Colonic mucosa (tissue), 4 donors: ENCODE data around the gene DOCK10. TPM values are rescaled to one million over a fixed set of nuclear protein-coding genes. Genes with fewer than 3 reads are reported as not detected.

ENCODE experiments used
- DNase-seq: peaks from one replicate; pipeline ENCODE4 v3.0.0-alpha.2; 2020
- H3K27ac ChIP-seq: fragments of 200-600 bp; one replicate; pipeline ENCODE4 v1.8.0; 2021
- H3K27me3 ChIP-seq: fragments of 200-600 bp; one replicate; pipeline ENCODE4 v1.8.0; 2021
- H3K36me3 ChIP-seq: fragments of 200-600 bp; one replicate; pipeline ENCODE4 v1.8.0; 2021
- H3K4me1 ChIP-seq: fragments of 200-600 bp; one replicate; pipeline ENCODE4 v1.8.0; 2021; ENCODE audit warnings: mild to moderate bottlenecking
- H3K4me3 ChIP-seq: fragments of 200-600 bp; one replicate; pipeline ENCODE4 v1.8.0; 2021
- H3K9ac ChIP-seq, 2 donors: one replicate each; pipeline ENCODE4 v1.7.0; 2013; ENCODE audit warnings: control low read depth in 2 of 2, low read depth in 2 of 2, low read length in 2 of 2
- H3K9me3 ChIP-seq: fragments of 200-600 bp; one replicate; pipeline ENCODE4 v1.8.0; 2021
- CTCF ChIP-seq: fragments of 200-600 bp; IDR thresholded peaks from one replicate; pipeline ENCODE4 v1.8.0; 2022; ENCODE audit warnings: antibody characterized with exemption, mild to moderate bottlenecking
- intact Hi-C: fragments of 100-400 bp; cut with DNase I; formaldehyde crosslinking; loops from one replicate; pipeline ENCODE4 v1.14.1; 2022
- total RNA-seq, 2 donors: library from RNA; stranded (reverse); fragmentation: NEBNext Ultra II Directional in 1 of 2; extraction: Animal tissue kit (Norgen Biotek cat#: 25700) in 1 of 2; gene quantifications; one replicate each; pipeline ENCODE4 v1.2.1, GENCODE V29; 2021
- donor health status: healthy.
- donor health status: DM: no; HTN: no; CAD: no.
- donor health status: DM: no; HTN: no; CAD: no.

DOCK10 gene
- total RNA-seq, 2 donors from 2014 or later = 13.5 to 17.4 TPM

- no peak overlapping the region for H3K27ac ChIP-seq
- H3K9me3 ChIP-seq = no peaks in the 10 kb centered on the region
- no peaks in the 10 kb centered on the region for H3K27me3 ChIP-seq
- intact Hi-C loops = no loop called here
- H3K36me3 ChIP-seq = no peaks in the 10 kb centered on the region
- H3K4me1 ChIP-seq = no peaks in the 10 kb centered on the region
- no peak overlapping the region for H3K9ac ChIP-seq
- DNase-seq = no peak
- no peak for TF ChIP-seq CTCF
- H3K4me3 ChIP-seq = no peak overlapping the region
Observed at GRCh38 chr2:224841910-224842309, 200.4 kb downstream of the DOCK10 start.

- no peak for TF ChIP-seq CTCF
- no peaks in the 10 kb centered on the region for H3K27me3 ChIP-seq
- H3K4me1 ChIP-seq = no peaks in the 10 kb centered on the region
- no peaks in the 10 kb centered on the region for H3K36me3 ChIP-seq
- no peak overlapping the region for H3K9ac ChIP-seq
- H3K9me3 ChIP-seq = no peaks in the 10 kb centered on the region
- H3K27ac ChIP-seq = no peak overlapping the region
- no peak for DNase-seq
- intact Hi-C loops = no loop called here
- H3K4me3 ChIP-seq = no peak overlapping the region
Observed at GRCh38 chr2:224838335-224838734, 203.9 kb downstream of the DOCK10 start.

- TF ChIP-seq CTCF = no peak
- H3K9ac ChIP-seq = no peak overlapping the region
- H3K27ac ChIP-seq = no peak overlapping the region
- no peaks in the 10 kb centered on the region for H3K4me1 ChIP-seq
- no peaks in the 10 kb centered on the region for H3K9me3 ChIP-seq
- H3K27me3 ChIP-seq = no peaks in the 10 kb centered on the region
- H3K36me3 ChIP-seq = no peaks in the 10 kb centered on the region
- intact Hi-C loops = no loop called here
- DNase-seq = no peak
- H3K4me3 ChIP-seq = no peak overlapping the region
Observed at GRCh38 chr2:224837558-224837957, 204.7 kb downstream of the DOCK10 start.

GRCh38 chr2:224837066-224837465 lies 205.2 kb downstream of the DOCK10 start:
- no peak for TF ChIP-seq CTCF

GRCh38 chr2:224836263-224836662 lies 206.0 kb downstream of the DOCK10 start:
- H3K9ac ChIP-seq = no peak overlapping the region
- H3K27me3 ChIP-seq = no peaks in the 10 kb centered on the region
- intact Hi-C loops = no loop called here
- no peaks in the 10 kb centered on the region for H3K36me3 ChIP-seq
- H3K4me3 ChIP-seq = no peak overlapping the region
- DNase-seq = no peak
- no peaks in the 10 kb centered on the region for H3K4me1 ChIP-seq
- H3K9me3 ChIP-seq = no peaks in the 10 kb centered on the region
- TF ChIP-seq CTCF = no peak
- H3K27ac ChIP-seq = no peak overlapping the region

More at GRCh38 chr2:224837066-224837465, 205.2 kb downstream of the DOCK10 start:
- Histone ChIP-seq H3K9me3 (no peaks in the 10 kb centered on the region), H3K9ac (no peak overlapping the region), H3K27ac (no peak overlapping the region), H3K27me3 (no peaks in the 10 kb centered on the region), H3K36me3 (no peaks in the 10 kb centered on the region), H3K4me3 (no peak overlapping the region), H3K4me1 (no peaks in the 10 kb centered on the region)
- no peak for DNase-seq
- intact Hi-C loops = no loop called here

- Histone ChIP-seq H3K9me3 (no peaks in the 10 kb centered on the region), H3K27me3 (no peaks in the 10 kb centered on the region), H3K27ac (no peak overlapping the region), H3K36me3 (no peaks in the 10 kb centered on the region), H3K9ac (no peak overlapping the region), H3K4me1 (no peaks in the 10 kb centered on the region), H3K4me3 (no peak overlapping the region)
- intact Hi-C loops = no loop called here
- TF ChIP-seq CTCF = no peak
- no peak for DNase-seq
Observed at GRCh38 chr2:224835405-224835804, 206.9 kb downstream of the DOCK10 start.
